H1 (cell line): Measurements from ENCODE around the gene DEFB125. TPM values are rescaled to one million over a fixed set of nuclear protein-coding genes. Genes with fewer than 3 reads are reported as not detected.

Experiments used
- CTCF ChIA-PET: fragments of 300-600 bp; sonication (Branson Sonifier 250); formaldehyde crosslinking; loops from one replicate; lab custom pipeline; 2021; ENCODE audit not compliant: partially characterized antibody; lab: Charles Lee
- POLR2A ChIA-PET: fragments of 300-600 bp; sonication (Branson Sonifier 250); formaldehyde crosslinking; loops from one replicate; lab custom pipeline; 2021; ENCODE audit warnings: inconsistent platforms; ENCODE audit not compliant: partially characterized antibody; lab: Charles Lee
- DNase-seq, 2 experiments: peaks; one replicate each; pipeline versions ENCODE4 v3.0.0 to v3.0.0-alpha.2; 2010 to 2022; ENCODE audit warnings: low spot score in 2 of 2, low read depth in 1 of 2, mixed read lengths in 1 of 2
- FAIRE-seq: peaks from 2 replicates; lab custom pipeline; 2011; peaks lifted over from hg19 to GRCh38; lab: Jason Lieb, UNC
- H2AFZ ChIP-seq: 2 replicates; pipeline ENCODE4 v1.8.1; 2012; ENCODE audit warnings: low read length, inconsistent platforms
- H2AK5ac ChIP-seq: 2 replicates; pipeline ENCODE4 v1.6.1; 2013; ENCODE audit warnings: low read depth, low read length
- H2BK120ac ChIP-seq: replicated peaks from 2 replicates; pipeline ENCODE3; 2013; ENCODE audit warnings: low read depth, low read length, inconsistent platforms
- H2BK12ac ChIP-seq: 2 replicates; pipeline ENCODE4 v1.6.1; 2013; ENCODE audit warnings: low read depth, low read length
- H2BK15ac ChIP-seq: 2 replicates; pipeline ENCODE4 v1.6.1; 2013; ENCODE audit warnings: low read length
- H2BK20ac ChIP-seq: 2 replicates; pipeline ENCODE4 v1.6.1; 2013; ENCODE audit warnings: low read length
- H2BK5ac ChIP-seq: 2 replicates; pipeline ENCODE4 v1.6.1; 2013; ENCODE audit warnings: low read depth, low read length
- H3K14ac ChIP-seq: 2 replicates; pipeline ENCODE4 v1.6.1; 2013; ENCODE audit warnings: inconsistent platforms; ENCODE audit not compliant: insufficient read length
- H3K18ac ChIP-seq: 2 replicates; pipeline ENCODE4 v1.6.1; 2013; ENCODE audit warnings: low read length; ENCODE audit errors: extremely low read depth
- H3K23ac ChIP-seq: 2 replicates; pipeline ENCODE4 v1.6.1; 2013; ENCODE audit warnings: inconsistent platforms; ENCODE audit not compliant: insufficient read length
- H3K23me2 ChIP-seq: 2 replicates; pipeline ENCODE4 v1.6.1; 2013; ENCODE audit warnings: low read depth, low read length
- H3K27ac ChIP-seq: 2 replicates; pipeline ENCODE4 v1.6.1; 2011; ENCODE audit warnings: low read depth, low read length, inconsistent platforms
- H3K27me3 ChIP-seq, 4 experiments: replicated peaks in 1 of 4; 1 replicate in 1 of 4; 2 replicates in 3 of 4; pipeline versions ENCODE4 v1.6.1 to v1.8.1; 2011 to 2013; ENCODE audit warnings: low read length in 3 of 4, mild to moderate bottlenecking in 3 of 4, inconsistent platforms in 2 of 4, mixed read lengths in 2 of 4, moderate library complexity in 1 of 4; ENCODE audit not compliant: control insufficient read depth in 3 of 4, insufficient read depth in 3 of 4; ENCODE audit errors: extremely low read depth in 1 of 4
- H3K36me3 ChIP-seq, 4 experiments: 2 replicates each; pipeline versions ENCODE4 v1.6.1 to v1.8.1; 2011 to 2013; ENCODE audit warnings: mild to moderate bottlenecking in 4 of 4, low read length in 3 of 4, moderate library complexity in 2 of 4, control low read depth in 1 of 4, inconsistent platforms in 1 of 4; ENCODE audit not compliant: insufficient read depth in 4 of 4, control insufficient read depth in 2 of 4
- H3K4ac ChIP-seq: replicated peaks from 2 replicates; pipeline ENCODE3; 2013; ENCODE audit warnings: low read length, low read depth, mixed read lengths, inconsistent platforms; ENCODE audit not compliant: insufficient read length
- H3K4me1 ChIP-seq, 4 experiments: replicated peaks in 1 of 4; 1 replicate in 1 of 4; 2 replicates in 3 of 4; pipeline versions ENCODE4 v1.6.1 to v1.8.1; 2011 to 2013; ENCODE audit warnings: low read length in 3 of 4, inconsistent platforms in 2 of 4, mixed read lengths in 1 of 4; ENCODE audit not compliant: insufficient read depth in 4 of 4, control insufficient read depth in 3 of 4
- H3K4me2 ChIP-seq, 2 experiments: 2 replicates each; pipeline versions ENCODE4 v1.6.1 to v1.8.1; 2011 to 2013; ENCODE audit warnings: low read depth in 2 of 2, low read length in 2 of 2, control low read depth in 1 of 2, inconsistent platforms in 1 of 2, mild to moderate bottlenecking in 1 of 2; ENCODE audit not compliant: insufficient read depth in 1 of 2
- H3K4me3 ChIP-seq, 4 experiments: fragments of 200-600, 300-600 bp in 1 of 4; sonication (generic), shearing (Covaris generic), sonication (Bioruptor Twin) in 1 of 4; 2 replicates each; pipeline versions ENCODE4 v1.5.1 to v1.8.1; 2011 to 2016; ENCODE audit warnings: low read length in 4 of 4, low read depth in 3 of 4, control low read depth in 2 of 4, inconsistent platforms in 2 of 4, mild to moderate bottlenecking in 2 of 4, mixed read lengths in 1 of 4, moderate library complexity in 1 of 4; ENCODE audit not compliant: insufficient read depth in 2 of 4; ENCODE audit errors: extremely low read depth in 1 of 4
- H3K56ac ChIP-seq: replicated peaks from 2 replicates; pipeline ENCODE3; 2013; ENCODE audit warnings: low read depth, mild to moderate bottlenecking, mixed read lengths, low read length, inconsistent platforms; ENCODE audit not compliant: insufficient read length
- H3K79me1 ChIP-seq: 2 replicates; pipeline ENCODE4 v1.6.1; 2013; ENCODE audit warnings: low read depth, low read length, control low read depth
- H3K79me2 ChIP-seq, 2 experiments: 2 replicates each; pipeline versions ENCODE4 v1.6.1 to v1.8.1; 2012 to 2013; ENCODE audit warnings: low read length in 2 of 2, mild to moderate bottlenecking in 2 of 2, inconsistent platforms in 1 of 2; ENCODE audit not compliant: insufficient read depth in 2 of 2, control insufficient read depth in 1 of 2
- H3K9ac ChIP-seq, 4 experiments: replicated peaks in 1 of 4; 1 replicate in 1 of 4; 2 replicates in 3 of 4; pipeline versions ENCODE4 v1.6.1 to v1.8.1; 2011 to 2013; ENCODE audit warnings: low read depth in 3 of 4, low read length in 3 of 4, control low read depth in 2 of 4, mild to moderate bottlenecking in 2 of 4, moderate library complexity in 2 of 4, inconsistent platforms in 1 of 4; ENCODE audit errors: extremely low read depth in 1 of 4
- H3K9me3 ChIP-seq, 2 experiments: 2 replicates each; pipeline versions ENCODE4 v1.6.1 to v1.8.1; 2012 to 2013; ENCODE audit warnings: mild to moderate bottlenecking in 2 of 2, moderate library complexity in 2 of 2, control low read depth in 1 of 2, inconsistent platforms in 1 of 2, low read depth in 1 of 2, low read length in 1 of 2, mixed read lengths in 1 of 2; ENCODE audit not compliant: insufficient read depth in 2 of 2
- H4K20me1 ChIP-seq, 2 experiments: replicated peaks in 1 of 2; 2 replicates each; pipeline versions ENCODE3 to v1.8.1; 2011 to 2013; ENCODE audit warnings: inconsistent platforms in 2 of 2, low read length in 2 of 2, mild to moderate bottlenecking in 1 of 2; ENCODE audit not compliant: insufficient read depth in 2 of 2, control insufficient read depth in 1 of 2
- H4K5ac ChIP-seq: 2 replicates; pipeline ENCODE4 v1.6.1; 2013; ENCODE audit warnings: low read length, low read depth, mixed read lengths, inconsistent platforms; ENCODE audit not compliant: insufficient read length
- H4K8ac ChIP-seq: 2 replicates; pipeline ENCODE4 v1.8.0; 2013; ENCODE audit warnings: mild to moderate bottlenecking, moderate library complexity, low read length, inconsistent platforms; ENCODE audit not compliant: insufficient read depth; ENCODE audit errors: extremely low read depth
- H4K91ac ChIP-seq: replicated peaks from 2 replicates; pipeline ENCODE3; 2013; ENCODE audit warnings: low read length, mixed read lengths, inconsistent platforms; ENCODE audit not compliant: insufficient read length
- ASH2L ChIP-seq: fragments of 200-600, 300-600 bp; sonication (generic); IDR thresholded peaks from one replicate; pipeline ENCODE4 v1.7.1; 2017; ENCODE audit warnings: low read length
- CBX8 ChIP-seq: fragments of 300-800, 300-1000 bp; sonication (generic); IDR thresholded peaks from 2 replicates; pipeline ENCODE4 v1.7.1; 2016; ENCODE audit warnings: low read depth, low read length, borderline replicate concordance
- CREB1 ChIP-seq: IDR thresholded peaks from 2 replicates; pipeline ENCODE4 v1.6.1; 2012; ENCODE audit warnings: inconsistent platforms
- EGR1 ChIP-seq: IDR thresholded peaks from 2 replicates; pipeline ENCODE4 v1.6.1; 2011; ENCODE audit warnings: low read depth, low read length, borderline replicate concordance
- EZH2 ChIP-seq: fragments of 200-600 bp; sonication (generic); IDR thresholded peaks from 2 replicates; pipeline ENCODE4 v1.7.1; 2012; ENCODE audit warnings: low read depth, mild to moderate bottlenecking, moderate library complexity, low read length, inconsistent platforms; ENCODE audit not compliant: severe bottlenecking
- FOSL1 ChIP-seq: IDR thresholded peaks from 2 replicates; pipeline ENCODE4 v1.6.1; 2011; ENCODE audit warnings: mild to moderate bottlenecking, low read depth, low read length, moderate library complexity; ENCODE audit not compliant: insufficient read depth
- HDAC2 ChIP-seq, 2 experiments: fragments of 300-600 bp in 1 of 2; sonication (generic) in 1 of 2; IDR thresholded peaks; 2 replicates each; pipeline ENCODE4 v1.6.1; 2011 to 2012; ENCODE audit warnings: low read depth in 2 of 2, low read length in 2 of 2, mild to moderate bottlenecking in 2 of 2, moderate library complexity in 2 of 2, borderline replicate concordance in 1 of 2, inconsistent platforms in 1 of 2
- RBBP5 ChIP-seq: IDR thresholded peaks from 2 replicates; pipeline ENCODE4 v1.7.1; 2012; ENCODE audit warnings: low read depth, mild to moderate bottlenecking, inconsistent platforms, low read length, moderate library complexity, borderline replicate concordance
- SIRT6 ChIP-seq: IDR thresholded peaks from one replicate; pipeline ENCODE4 v1.7.1; 2012; ENCODE audit warnings: low read length, inconsistent platforms
- SUZ12 ChIP-seq: fragments of 200-600 bp; sonication (generic); IDR thresholded peaks from 2 replicates; pipeline ENCODE4 v1.6.1; 2012; ENCODE audit warnings: mild to moderate bottlenecking, inconsistent platforms, low read length, moderate library complexity, mixed read lengths
- YY1 ChIP-seq: IDR thresholded peaks from 2 replicates; pipeline ENCODE4 v1.6.1; 2011; ENCODE audit warnings: low read depth, mild to moderate bottlenecking, low read length
- WGBS, 2 experiments: shearing (Covaris generic) in 1 of 2; methylation state at CpG; one replicate each; pipeline versions ENCODE4 v1.1.6 to v1.1.7; 2013 to 2015; ENCODE audit warnings: low lambda C conversion rate in 2 of 2, mixed read lengths in 2 of 2, inconsistent platforms in 1 of 2, low coverage in 1 of 2, missing lambda C conversion rate in 1 of 2; ENCODE audit not compliant: insufficient replicate concordance in 2 of 2, insufficient coverage in 1 of 2, insufficient read length in 1 of 2; ENCODE audit errors: extremely low coverage in 1 of 2, missing lambda C conversion rate in 1 of 2; 5-methylcytosine and 5-hydroxymethylcytosine counted together
- polyA plus RNA-seq, 7 experiments: library from polyadenylated mRNA; depleted of rRNA in 3 of 7; stranded (reverse) in 5 of 7; unstranded in 2 of 7; fragments of >200 nt in 5 of 7; fragments of 200-250 nt in 2 of 7; gene quantifications; 1 replicate in 5 of 7; 2 replicates in 1 of 7; 4 replicates in 1 of 7; pipeline versions ENCODE4 v1.2.1 to v1.2.3, GENCODE V29; 2011 to 2013; ENCODE audit warnings: missing spikeins in 2 of 7, mixed read lengths in 2 of 7
- total RNA-seq: library from RNA; stranded (reverse); fragmentation: NEBNext Ultra II Directional; extraction: Animal tissue kit (Norgen Biotek cat#: 25700); gene quantifications from 2 replicates; pipeline ENCODE4 v1.2.1, GENCODE V29; 2021
- TF ChIP-seq, protein P1 (sequence below): IDR thresholded peaks from 2 replicates; pipeline ENCODE4 v1.6.1; 2012; ENCODE audit warnings: inconsistent platforms
- TF ChIP-seq, protein P2 (sequence below): IDR thresholded peaks from 2 replicates; pipeline ENCODE4 v1.6.1; 2012; ENCODE audit warnings: low read length, inconsistent platforms

DEFB125 gene
- total and polyA plus RNA-seq, 2 of the 8 experiments (the other 6 are each of a cell fraction or from before 2014, with no cell fraction given) = not detected

DNA sequence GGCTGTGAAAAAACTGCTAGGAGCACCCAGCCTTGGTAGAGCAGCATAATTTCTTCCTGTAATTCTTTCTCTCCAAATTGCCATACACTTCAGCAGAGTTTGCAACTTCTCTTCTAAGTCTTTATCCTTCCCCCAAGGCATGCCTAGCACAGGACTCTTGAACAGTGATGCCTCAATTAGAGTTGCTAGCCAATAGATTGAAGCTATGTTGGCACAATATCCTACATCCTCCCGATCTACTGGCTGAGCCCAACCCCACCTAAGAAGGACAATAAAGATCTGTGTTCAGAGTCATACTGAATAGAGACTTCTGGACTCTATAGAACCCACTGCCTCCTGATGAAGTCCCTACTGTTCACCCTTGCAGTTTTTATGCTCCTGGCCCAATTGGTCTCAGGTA is 54.8 kb downstream of the DEFB125 start, which contains the start of gene DEFB126:
TSS of gene DEFB126 (plus strand) at position 301 of the 400 bp plus-strand sequence. CDS start at position 340, 39 bp downstream.
- POLR2A ChIA-PET = no interaction called here
- no peak within 1 kb of the TSS for H2AK5ac ChIP-seq
- H2BK20ac ChIP-seq = no peak within 1 kb of the TSS
- WGBS, 2 experiments = 80% methylated on average over 1 of the region's 1 CpG; no CpG with 5 or more reads in 1 of the 2 experiments
- H4K5ac ChIP-seq = no peak within 1 kb of the TSS
- H3K4me1 ChIP-seq = no peaks in the 10 kb centered on the region
- no peak within 1 kb of the TSS for H2BK12ac ChIP-seq
- H4K91ac ChIP-seq = no peak within 1 kb of the TSS
- peaks cover 32 to 36% of the 10 kb centered on the region in 2 experiments; a peak in 3 of 4 replicates for H3K9me3 ChIP-seq
- H3K4me2 ChIP-seq = no peak within 1 kb of the TSS
- H2BK15ac ChIP-seq = no peak within 1 kb of the TSS
- H3K14ac ChIP-seq = no peak within 1 kb of the TSS
- H3K27me3 ChIP-seq = no peaks in the 10 kb centered on the region
- H3K79me1 ChIP-seq = no peaks in the 10 kb centered on the region
- no peak within 1 kb of the TSS for H2BK120ac ChIP-seq
- H3K27ac ChIP-seq = no peak within 1 kb of the TSS
- no peaks in the 10 kb centered on the region for H3K79me2 ChIP-seq
- no peak within 1 kb of the TSS for H3K9ac ChIP-seq
- H3K23ac ChIP-seq = no peak within 1 kb of the TSS
- no peak within 1 kb of the TSS for H3K4me3 ChIP-seq
- no peak within 1 kb of the TSS for H3K18ac ChIP-seq
- no peaks in the 10 kb centered on the region for H3K36me3 ChIP-seq
- CTCF ChIA-PET = no interaction called here
- no peak for DNase-seq
- no peaks in the 10 kb centered on the region for H3K23me2 ChIP-seq
- H2AFZ ChIP-seq = no peak within 1 kb of the TSS
- FAIRE-seq = no peak
- H4K8ac ChIP-seq = no peak within 1 kb of the TSS
- H3K56ac ChIP-seq = no peak within 1 kb of the TSS
- H2BK5ac ChIP-seq = no peak within 1 kb of the TSS
- H4K20me1 ChIP-seq = no peaks in the 10 kb centered on the region
- H3K4ac ChIP-seq = no peak within 1 kb of the TSS
- TF ChIP-seq ASH2L = no peak
- TF ChIP-seq CBX8 = no peak
- no peak for TF ChIP-seq EZH2
- TF ChIP-seq CREB1 = no peak
- TF ChIP-seq SIRT6 = no peak
- no peak for TF ChIP-seq HDAC2 (IDR thresholded peaks at IDR 0.05; ENCODE audit: borderline replicate concordance in 1 of 2, low read depth in 2 of 2, low read length in 2 of 2)
- TF ChIP-seq FOSL1 = no peak
- no peak for TF ChIP-seq RBBP5
- TF ChIP-seq, protein P1, sequence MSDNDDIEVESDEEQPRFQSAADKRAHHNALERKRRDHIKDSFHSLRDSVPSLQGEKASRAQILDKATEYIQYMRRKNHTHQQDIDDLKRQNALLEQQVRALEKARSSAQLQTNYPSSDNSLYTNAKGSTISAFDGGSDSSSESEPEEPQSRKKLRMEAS = no peak
- TF ChIP-seq, protein P2, sequence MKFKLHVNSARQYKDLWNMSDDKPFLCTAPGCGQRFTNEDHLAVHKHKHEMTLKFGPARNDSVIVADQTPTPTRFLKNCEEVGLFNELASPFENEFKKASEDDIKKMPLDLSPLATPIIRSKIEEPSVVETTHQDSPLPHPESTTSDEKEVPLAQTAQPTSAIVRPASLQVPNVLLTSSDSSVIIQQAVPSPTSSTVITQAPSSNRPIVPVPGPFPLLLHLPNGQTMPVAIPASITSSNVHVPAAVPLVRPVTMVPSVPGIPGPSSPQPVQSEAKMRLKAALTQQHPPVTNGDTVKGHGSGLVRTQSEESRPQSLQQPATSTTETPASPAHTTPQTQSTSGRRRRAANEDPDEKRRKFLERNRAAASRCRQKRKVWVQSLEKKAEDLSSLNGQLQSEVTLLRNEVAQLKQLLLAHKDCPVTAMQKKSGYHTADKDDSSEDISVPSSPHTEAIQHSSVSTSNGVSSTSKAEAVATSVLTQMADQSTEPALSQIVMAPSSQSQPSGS = no peak
- no peak for TF ChIP-seq YY1
- TF ChIP-seq SUZ12 = no peak
- no peak for TF ChIP-seq EGR1
